NOMO-1 treated with dmso at 0.1 percent for 144 hours (cell line): ENCODE measurements around the gene GFY.

ENCODE experiments used
- DNase-seq: peaks from one replicate; lab custom pipeline; 2025; ENCODE audit not compliant: unreplicated experiment; lab: John Stamatoyannopoulos, UW

GFY gene

GRCh38 chr19:49428547-49429451 is 3.6 kb downstream of the GFY start:
- no peak for DNase-seq

GRCh38 chr19:49430172-49430677 is 5.0 kb downstream of the GFY start:
- DNase-seq, result no peak

- DNase-seq, result no peak
Measured at GRCh38 chr19:49430678-49431329, 5.6 kb downstream of the GFY start.

- no peak for DNase-seq
Measured at GRCh38 chr19:49431330-49431749, 6.2 kb downstream of the GFY start.

GRCh38 chr19:49432141-49433073 is 7.2 kb downstream of the GFY start:
- no peak for DNase-seq

GRCh38 chr19:49433240-49433901 is 8.2 kb downstream of the GFY start:
- DNase-seq, result no peak

GRCh38 chr19:49434907-49435583 is 9.9 kb downstream of the GFY start:
- DNase-seq, result no peak

- DNase-seq, result no peak
Measured at GRCh38 chr19:49435670-49436069, 10.5 kb downstream of the GFY start.

GRCh38 chr19:49436381-49437017 is 11.3 kb downstream of the GFY start:
- DNase-seq, result no peak

- DNase-seq, result no peak
Measured at GRCh38 chr19:49437231-49437630, 12.0 kb downstream of the GFY start.

- DNase-seq, result no peak
Measured at GRCh38 chr19:49438261-49438660, 13.1 kb downstream of the GFY start.

- DNase-seq, result no peak
Measured at GRCh38 chr19:49439836-49440235, 14.6 kb downstream of the GFY start.

GRCh38 chr19:49440439-49441209 is 15.4 kb downstream of the GFY start:
- no peak for DNase-seq

GRCh38 chr19:49441210-49441959 is 16.2 kb downstream of the GFY start, which contains the start of gene SLC17A7:
TSS of gene SLC17A7 (minus strand) at chr19:49441527. CDS start at chr19:49441379, 148 bp downstream.
- no peak for DNase-seq

GRCh38 chr19:49441960-49442350 is 16.8 kb downstream of the GFY start:
- no peak for DNase-seq

GRCh38 chr19:49442354-49442753 is 17.2 kb downstream of the GFY start:
- no peak for DNase-seq

- DNase-seq, result no peak
Measured at GRCh38 chr19:49442771-49443365, 17.7 kb downstream of the GFY start.
